ENCODE data around the gene NRTN.

DNA sequence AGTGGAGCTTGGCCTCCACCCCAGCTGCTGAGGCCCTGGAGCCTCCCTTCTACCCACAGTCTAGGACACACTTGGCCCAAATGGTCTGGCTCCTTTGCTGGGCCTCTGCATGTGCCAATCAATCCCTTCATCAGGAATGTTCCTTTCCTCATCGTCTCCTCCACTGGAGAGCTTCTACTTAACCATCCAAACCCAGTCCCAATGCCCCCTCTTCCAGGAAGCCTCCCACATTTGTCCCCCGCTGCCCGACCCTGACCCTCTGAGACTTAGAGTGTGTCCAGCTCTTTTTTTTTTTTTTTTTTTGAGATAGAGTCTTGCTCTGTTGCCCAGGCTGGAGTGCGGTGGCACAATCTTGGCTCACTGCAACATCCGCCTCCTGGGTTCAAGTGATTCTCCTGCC lies 16.4 kb upstream of the NRTN start:
- TF ChIP-seq, protein P1, sequence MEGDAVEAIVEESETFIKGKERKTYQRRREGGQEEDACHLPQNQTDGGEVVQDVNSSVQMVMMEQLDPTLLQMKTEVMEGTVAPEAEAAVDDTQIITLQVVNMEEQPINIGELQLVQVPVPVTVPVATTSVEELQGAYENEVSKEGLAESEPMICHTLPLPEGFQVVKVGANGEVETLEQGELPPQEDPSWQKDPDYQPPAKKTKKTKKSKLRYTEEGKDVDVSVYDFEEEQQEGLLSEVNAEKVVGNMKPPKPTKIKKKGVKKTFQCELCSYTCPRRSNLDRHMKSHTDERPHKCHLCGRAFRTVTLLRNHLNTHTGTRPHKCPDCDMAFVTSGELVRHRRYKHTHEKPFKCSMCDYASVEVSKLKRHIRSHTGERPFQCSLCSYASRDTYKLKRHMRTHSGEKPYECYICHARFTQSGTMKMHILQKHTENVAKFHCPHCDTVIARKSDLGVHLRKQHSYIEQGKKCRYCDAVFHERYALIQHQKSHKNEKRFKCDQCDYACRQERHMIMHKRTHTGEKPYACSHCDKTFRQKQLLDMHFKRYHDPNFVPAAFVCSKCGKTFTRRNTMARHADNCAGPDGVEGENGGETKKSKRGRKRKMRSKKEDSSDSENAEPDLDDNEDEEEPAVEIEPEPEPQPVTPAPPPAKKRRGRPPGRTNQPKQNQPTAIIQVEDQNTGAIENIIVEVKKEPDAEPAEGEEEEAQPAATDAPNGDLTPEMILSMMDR (IDR thresholded peaks at IDR 0.05; ENCODE audit: insufficient read depth, low read length): no peak
- TF ChIP-seq POLR2AphosphoS5 (IDR thresholded peaks at IDR 0.05; ENCODE audit: low read depth): no peak
- TF ChIP-seq, protein P2, sequence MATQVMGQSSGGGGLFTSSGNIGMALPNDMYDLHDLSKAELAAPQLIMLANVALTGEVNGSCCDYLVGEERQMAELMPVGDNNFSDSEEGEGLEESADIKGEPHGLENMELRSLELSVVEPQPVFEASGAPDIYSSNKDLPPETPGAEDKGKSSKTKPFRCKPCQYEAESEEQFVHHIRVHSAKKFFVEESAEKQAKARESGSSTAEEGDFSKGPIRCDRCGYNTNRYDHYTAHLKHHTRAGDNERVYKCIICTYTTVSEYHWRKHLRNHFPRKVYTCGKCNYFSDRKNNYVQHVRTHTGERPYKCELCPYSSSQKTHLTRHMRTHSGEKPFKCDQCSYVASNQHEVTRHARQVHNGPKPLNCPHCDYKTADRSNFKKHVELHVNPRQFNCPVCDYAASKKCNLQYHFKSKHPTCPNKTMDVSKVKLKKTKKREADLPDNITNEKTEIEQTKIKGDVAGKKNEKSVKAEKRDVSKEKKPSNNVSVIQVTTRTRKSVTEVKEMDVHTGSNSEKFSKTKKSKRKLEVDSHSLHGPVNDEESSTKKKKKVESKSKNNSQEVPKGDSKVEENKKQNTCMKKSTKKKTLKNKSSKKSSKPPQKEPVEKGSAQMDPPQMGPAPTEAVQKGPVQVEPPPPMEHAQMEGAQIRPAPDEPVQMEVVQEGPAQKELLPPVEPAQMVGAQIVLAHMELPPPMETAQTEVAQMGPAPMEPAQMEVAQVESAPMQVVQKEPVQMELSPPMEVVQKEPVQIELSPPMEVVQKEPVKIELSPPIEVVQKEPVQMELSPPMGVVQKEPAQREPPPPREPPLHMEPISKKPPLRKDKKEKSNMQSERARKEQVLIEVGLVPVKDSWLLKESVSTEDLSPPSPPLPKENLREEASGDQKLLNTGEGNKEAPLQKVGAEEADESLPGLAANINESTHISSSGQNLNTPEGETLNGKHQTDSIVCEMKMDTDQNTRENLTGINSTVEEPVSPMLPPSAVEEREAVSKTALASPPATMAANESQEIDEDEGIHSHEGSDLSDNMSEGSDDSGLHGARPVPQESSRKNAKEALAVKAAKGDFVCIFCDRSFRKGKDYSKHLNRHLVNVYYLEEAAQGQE (IDR thresholded peaks at IDR 0.05; ENCODE audit: insufficient replicate concordance, low read depth): no peak
- TF ChIP-seq GABPA (IDR thresholded peaks at IDR 0.05; ENCODE audit: low read depth): no peak
